Mononuclear cell (primary cell): ENCODE data around the gene PLXNA2. TPM values are rescaled to one million over a fixed set of nuclear protein-coding genes. Genes with fewer than 3 reads are reported as not detected.

ENCODE experiments used
- H3K27me3 ChIP-seq: 2 replicates; pipeline ENCODE4 v1.6.0; 2011; ENCODE audit warnings: low read length, control low read depth; ENCODE audit not compliant: insufficient read depth
- H3K4me1 ChIP-seq: 2 replicates; pipeline ENCODE4 v1.5.1; 2011; ENCODE audit warnings: mild to moderate bottlenecking, low read length, control low read depth; ENCODE audit not compliant: insufficient read depth
- H3K4me3 ChIP-seq: 2 replicates; pipeline ENCODE4 v1.5.1; 2011; ENCODE audit warnings: mild to moderate bottlenecking, low read length, moderate library complexity
- H3K9me3 ChIP-seq: 2 replicates; pipeline ENCODE4 v1.5.1; 2011; ENCODE audit warnings: low read depth, mild to moderate bottlenecking, control low read depth, low read length
- total RNA-seq: library from RNA; depleted of rRNA; stranded (reverse); fragments of >200 nt; gene quantifications from one replicate; pipeline ENCODE4 v1.2.3, GENCODE V29; 2012

PLXNA2 gene
- total RNA-seq, 1 donor: 2.6 TPM

DNA sequence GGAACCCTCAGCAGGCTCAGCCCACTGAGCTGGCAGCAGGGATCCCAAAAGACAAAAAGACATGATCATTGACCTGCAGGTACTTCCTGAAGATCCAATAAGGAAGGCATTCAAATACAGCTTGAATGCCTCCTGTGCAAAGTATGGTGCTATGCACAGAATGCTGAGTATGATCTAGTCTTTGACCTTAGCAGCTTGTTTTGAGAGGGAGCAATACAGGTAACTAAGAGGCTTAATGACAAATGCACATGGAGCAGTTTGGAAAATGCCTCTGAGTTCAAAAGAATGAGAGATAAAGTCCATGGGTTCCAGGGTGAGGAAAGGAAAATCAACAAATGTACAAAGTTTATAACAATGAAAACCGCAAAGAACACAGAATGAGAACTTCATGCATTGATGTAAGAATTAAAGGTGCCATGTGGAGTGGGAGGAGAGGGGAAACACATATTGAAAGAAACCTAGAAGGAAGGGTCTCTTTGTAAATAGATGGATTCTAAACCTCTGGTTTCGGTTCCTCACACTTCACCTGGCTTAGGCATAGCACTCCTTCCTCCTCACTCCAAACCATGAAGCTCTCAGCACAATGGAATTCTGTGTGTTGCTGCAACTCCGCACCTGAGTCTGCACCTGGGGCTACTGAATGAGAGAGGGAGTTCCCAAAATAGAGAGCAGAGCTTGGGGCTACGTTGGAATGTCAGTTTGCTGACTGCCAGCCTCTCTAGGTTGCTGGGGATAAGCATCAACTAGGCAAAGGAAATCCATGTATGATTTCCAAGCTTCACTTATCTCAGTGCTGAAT, 77.6 kb downstream of the PLXNA2 start:
- no peak overlapping the region for H3K4me3 ChIP-seq
- no peaks in the 10 kb centered on the region for H3K4me1 ChIP-seq
- H3K9me3 ChIP-seq: no peaks in the 10 kb centered on the region
- peaks cover 7% of the 10 kb centered on the region for H3K27me3 ChIP-seq

- Histone ChIP-seq H3K4me3 (no peak overlapping the region), H3K9me3 (no peaks in the 10 kb centered on the region), H3K27me3 (peaks cover 7% of the 10 kb centered on the region)
Measured at GRCh38 chr1:208165659-208166058, 78.5 kb downstream of the PLXNA2 start.

GRCh38 chr1:208164609-208165008, 79.6 kb downstream of the PLXNA2 start:
- peaks cover 7% of the 10 kb centered on the region for H3K27me3 ChIP-seq
- no peak overlapping the region for H3K4me3 ChIP-seq
- no peaks in the 10 kb centered on the region for H3K9me3 ChIP-seq
- peaks cover 4% of the 10 kb centered on the region for H3K4me1 ChIP-seq

More at GRCh38 chr1:208165659-208166058, 78.5 kb downstream of the PLXNA2 start:
- H3K4me1 ChIP-seq: no peaks in the 10 kb centered on the region

DNA sequence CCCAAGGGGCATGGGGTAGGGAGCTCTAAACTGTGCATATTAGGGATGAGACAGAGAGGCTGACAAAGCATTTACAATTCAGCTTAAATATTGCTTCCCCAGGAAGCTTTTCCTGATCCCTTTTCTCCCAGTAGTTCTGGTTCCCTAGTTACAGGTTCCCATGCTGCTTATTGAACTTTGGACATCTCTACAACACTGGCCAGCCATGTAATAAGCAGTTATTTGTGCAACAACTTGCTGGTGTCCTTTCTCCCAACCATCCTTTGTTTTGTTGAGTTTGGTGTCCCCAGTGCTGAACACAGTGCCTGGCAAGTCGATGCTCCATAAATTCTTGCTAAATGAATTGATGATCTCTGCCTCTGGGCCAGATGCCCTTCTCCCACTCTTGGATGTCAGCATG, 80.6 kb downstream of the PLXNA2 start:
- Histone ChIP-seq H3K9me3 (no peaks in the 10 kb centered on the region), H3K27me3 (peaks cover 7% of the 10 kb centered on the region), H3K4me1 (peaks cover 15% of the 10 kb centered on the region), H3K4me3 (no peak overlapping the region)

DNA sequence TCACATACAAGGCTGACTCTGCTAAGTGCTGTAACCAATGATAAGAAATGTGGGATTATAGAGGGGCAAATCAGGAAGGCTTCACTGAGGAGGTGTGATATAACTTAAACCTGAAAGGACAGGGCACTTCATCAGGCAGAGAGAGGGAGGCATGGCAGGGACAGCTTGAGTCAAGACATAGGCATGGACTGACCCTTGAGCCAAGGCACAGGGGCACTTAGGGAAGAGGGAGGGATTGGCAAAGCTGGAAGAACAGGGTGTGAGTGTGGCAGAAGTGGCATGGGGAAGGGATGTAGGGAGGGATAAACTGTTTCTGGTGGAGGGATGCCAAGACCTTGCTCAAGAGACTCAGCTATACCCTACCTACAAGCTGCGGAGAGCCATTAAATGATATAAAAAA, 81.3 kb downstream of the PLXNA2 start:
- Histone ChIP-seq H3K27me3 (peaks cover 7% of the 10 kb centered on the region), H3K9me3 (no peaks in the 10 kb centered on the region), H3K4me1 (peaks cover 18% of the 10 kb centered on the region), H3K4me3 (no peak overlapping the region)

DNA sequence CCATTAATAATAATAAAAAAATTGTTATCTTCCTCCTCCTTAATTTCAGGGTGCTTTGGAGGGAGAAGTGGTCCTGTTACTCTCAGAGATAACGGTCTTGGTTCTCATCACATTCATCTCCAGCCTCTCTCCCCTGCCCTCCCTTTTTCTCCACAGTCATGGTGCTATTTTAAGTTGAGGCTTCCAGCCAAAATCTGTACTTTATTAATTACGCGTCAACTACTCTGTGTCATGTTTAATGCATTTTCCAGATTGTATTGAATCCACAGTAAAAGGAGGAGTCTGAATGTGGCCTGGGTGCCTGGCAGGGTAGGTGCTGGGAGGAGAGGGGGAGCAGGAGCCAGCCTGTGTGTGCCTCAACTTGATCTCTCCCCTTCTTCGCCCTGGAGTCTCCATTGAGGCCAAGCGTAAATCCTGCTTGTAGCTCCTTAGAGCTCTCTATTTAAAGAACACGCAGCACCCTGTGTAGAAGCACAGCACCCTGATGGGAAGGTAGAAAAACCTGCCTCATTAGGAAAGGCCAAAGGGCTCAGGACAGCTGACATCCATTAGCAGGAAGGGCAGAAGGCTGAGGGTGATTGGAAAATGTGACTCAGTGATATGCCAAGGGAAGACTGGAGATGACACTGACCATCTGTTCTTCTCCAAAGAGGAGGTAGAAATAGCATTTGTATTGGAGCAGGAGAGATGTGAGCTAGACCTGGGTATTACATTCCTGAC, 82.4 kb downstream of the PLXNA2 start:
- Histone ChIP-seq H3K9me3 (no peaks in the 10 kb centered on the region), H3K4me3 (no peak overlapping the region), H3K27me3 (peaks cover 7% of the 10 kb centered on the region), H3K4me1 (peaks cover 18% of the 10 kb centered on the region)

- H3K27me3 ChIP-seq: peaks cover 7% of the 10 kb centered on the region
- H3K4me1 ChIP-seq: peaks cover 18% of the 10 kb centered on the region
- H3K4me3 ChIP-seq: no peak overlapping the region
- no peaks in the 10 kb centered on the region for H3K9me3 ChIP-seq
Measured at GRCh38 chr1:208161005-208161404, 83.2 kb downstream of the PLXNA2 start.

- no peaks in the 10 kb centered on the region for H3K9me3 ChIP-seq
- H3K27me3 ChIP-seq: peaks cover 7% of the 10 kb centered on the region
- no peak overlapping the region for H3K4me3 ChIP-seq
- peaks cover 18% of the 10 kb centered on the region for H3K4me1 ChIP-seq
Measured at GRCh38 chr1:208160259-208160819, 83.8 kb downstream of the PLXNA2 start.

GRCh38 chr1:208159555-208160258, 84.5 kb downstream of the PLXNA2 start:
- no peaks in the 10 kb centered on the region for H3K9me3 ChIP-seq

GRCh38 chr1:208158640-208159554, 85.3 kb downstream of the PLXNA2 start:
- no peaks in the 10 kb centered on the region for H3K27me3 ChIP-seq
- peaks cover 18% of the 10 kb centered on the region for H3K4me1 ChIP-seq
- no peak overlapping the region for H3K4me3 ChIP-seq
- no peaks in the 10 kb centered on the region for H3K9me3 ChIP-seq

More at GRCh38 chr1:208159555-208160258, 84.5 kb downstream of the PLXNA2 start:
- peaks cover 18% of the 10 kb centered on the region for H3K4me1 ChIP-seq
- H3K27me3 ChIP-seq: peaks cover 7% of the 10 kb centered on the region
- H3K4me3 ChIP-seq: no peak overlapping the region

- Histone ChIP-seq H3K4me1 (peaks cover 18% of the 10 kb centered on the region), H3K9me3 (no peaks in the 10 kb centered on the region), H3K4me3 (no peak overlapping the region), H3K27me3 (no peaks in the 10 kb centered on the region)
Measured at GRCh38 chr1:208157769-208158168, 86.4 kb downstream of the PLXNA2 start.

- Histone ChIP-seq H3K4me1 (peaks cover 18% of the 10 kb centered on the region), H3K4me3 (no peak overlapping the region), H3K9me3 (no peaks in the 10 kb centered on the region), H3K27me3 (no peaks in the 10 kb centered on the region)
Measured at GRCh38 chr1:208156741-208157140, 87.4 kb downstream of the PLXNA2 start.

GRCh38 chr1:208156310-208156709, 87.9 kb downstream of the PLXNA2 start:
- no peaks in the 10 kb centered on the region for H3K9me3 ChIP-seq
- peaks cover 18% of the 10 kb centered on the region for H3K4me1 ChIP-seq
- H3K27me3 ChIP-seq: no peaks in the 10 kb centered on the region
- H3K4me3 ChIP-seq: no peak overlapping the region
